GM12892 (cell line): ENCODE results near the gene TMEM266.

Experiments
- POLR2A ChIP-seq: IDR thresholded peaks from 2 replicates; pipeline ENCODE4 v1.6.1; 2011; ENCODE audit warnings: low read depth, low read length, control low read depth
- POLR2AphosphoS5 ChIP-seq: IDR thresholded peaks from 2 replicates; pipeline ENCODE4 v1.6.1; 2011; ENCODE audit warnings: low read depth, low read length, control low read depth
- TAF1 ChIP-seq: IDR thresholded peaks from 2 replicates; pipeline ENCODE4 v1.6.1; 2011; ENCODE audit warnings: low read depth, mild to moderate bottlenecking, control low read depth, low read length, borderline replicate concordance

GRCh38 chr15:76208786-76209424 is 149.1 kb downstream of the TMEM266 start:
- TF ChIP-seq TAF1 (no peak), POLR2A (no peak), POLR2AphosphoS5 (no peak)
